NCI-H524 (cell line): ENCODE data around the gene UBN1.
"Not testable (repeated sequence)": the region's sequence is repeated elsewhere in the genome, so short reads cannot be mapped to it uniquely, and the experiment has no call there.

Source experiments
- DNase-seq, 2 experiments: peaks; one replicate each; lab custom pipeline; 2025; lab: John Stamatoyannopoulos, UW

Gene UBN1

DNA sequence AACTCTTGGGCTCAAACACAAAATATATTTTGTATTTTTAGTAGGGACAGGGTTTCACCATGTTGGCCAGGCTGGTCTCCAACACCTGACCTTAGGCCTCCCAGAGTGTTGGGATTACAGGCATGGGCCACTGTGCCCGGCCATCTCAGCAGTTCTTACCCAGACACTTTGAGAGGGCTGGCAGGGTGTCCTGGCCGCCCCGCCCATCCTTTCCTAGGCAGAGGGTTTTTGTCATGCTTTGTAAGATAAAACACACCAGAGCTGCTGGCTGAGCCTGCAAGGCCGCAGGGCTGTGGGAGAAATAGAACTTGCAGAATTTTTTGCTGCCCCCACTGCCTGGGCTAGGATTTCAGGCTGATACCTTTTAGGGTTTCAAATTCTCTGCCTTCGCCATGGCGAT lies 80.9 kb downstream of the UBN1 start:
- no peak for DNase-seq

DNA sequence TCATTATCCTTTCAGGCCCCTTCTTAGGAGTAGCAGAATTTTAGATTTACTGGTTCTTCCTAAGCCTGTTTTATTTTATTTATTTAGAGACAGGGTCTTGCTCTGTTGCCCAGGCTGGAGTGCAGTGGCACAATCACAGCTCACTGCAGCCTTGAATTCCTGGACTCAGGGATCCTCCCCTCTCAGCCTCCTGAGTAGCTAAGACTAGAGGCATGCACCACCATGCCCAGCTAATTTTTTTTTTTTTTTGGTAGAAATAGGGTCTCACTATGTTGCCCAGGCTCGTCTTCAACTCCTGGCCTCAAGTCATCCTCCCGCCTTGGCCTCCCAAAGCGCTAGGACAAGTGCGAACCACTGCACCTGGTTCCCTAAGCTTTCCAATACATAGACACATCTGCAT lies 82.3 kb downstream of the UBN1 start:
- DNase-seq: not testable (repeated sequence)

DNA sequence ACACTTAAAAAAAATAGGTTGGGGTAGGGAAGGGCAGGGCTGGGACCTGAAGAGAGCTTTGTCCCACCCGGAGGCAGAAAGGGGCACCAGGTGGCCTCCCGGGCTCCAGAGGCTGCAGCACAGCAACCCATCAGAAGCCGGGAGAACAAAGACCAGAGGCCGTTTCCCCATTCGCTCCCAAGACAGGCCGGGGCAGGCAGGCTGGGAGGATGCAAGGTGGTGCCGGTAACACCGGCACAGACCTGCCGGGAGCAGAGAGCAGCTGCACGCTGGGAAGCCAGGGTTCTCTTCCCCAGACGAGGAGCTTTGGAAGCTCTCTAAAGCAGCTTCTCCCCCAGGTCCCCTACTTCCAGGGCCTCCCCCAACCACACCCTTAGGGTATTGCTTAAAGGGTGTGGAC lies 84.1 kb downstream of the UBN1 start:
- no peak for DNase-seq
